Measurements from ENCODE around the gene CCL4. TPM values are rescaled to one million over a fixed set of nuclear protein-coding genes. Genes with fewer than 3 reads are reported as not detected.
"Not testable (repeated sequence)": the region's sequence is repeated elsewhere in the genome, so short reads cannot be mapped to it uniquely, and the experiment has no call there.

Gene CCL4
- total RNA-seq = not detected in 3 replicates

- peaks cover 66% of the 10 kb centered on the region for H3K27me3 Mint-ChIP-seq (ENCODE audit: low read depth)
- not testable (repeated sequence) for H3K27ac Mint-ChIP-seq; DNase-seq (ENCODE audit: low spot score in 2 of 2, unreplicated experiment in 2 of 2); H3K36me3 Mint-ChIP-seq; H3K4me3 Mint-ChIP-seq; H3K4me1 Mint-ChIP-seq; H3K9me3 Mint-ChIP-seq
Observed at GRCh38 chr17:36103401-36103975, at the start of gene CCL4. Gene CCL4 (plus strand): TSS chr17:36103827. CDS start chr17:36103906, 79 bp downstream.

GRCh38 chr17:36055171-36055570, 48.5 kb upstream of the CCL4 start:
- Mint-ChIP-seq H3K4me1 (no peaks in the 10 kb centered on the region), H3K4me3 (no peak overlapping the region), H3K27ac (no peak overlapping the region), H3K9me3 (peaks cover 20% of the 10 kb centered on the region), H3K36me3 (no peaks in the 10 kb centered on the region), H3K27me3 (ENCODE audit: low read depth) (peaks cover 47% of the 10 kb centered on the region)
- DNase-seq (ENCODE audit: low spot score in 2 of 2, unreplicated experiment in 2 of 2) = no peak
- no peak for TF ChIP-seq CTCF (IDR thresholded peaks at IDR 0.05; ENCODE audit: unreplicated experiment)

- no peak overlapping the region for H3K27ac Mint-ChIP-seq
- peaks cover 15% of the 10 kb centered on the region for H3K9me3 Mint-ChIP-seq
- no peak for DNase-seq (ENCODE audit: low spot score in 2 of 2, unreplicated experiment in 2 of 2)
- H3K4me1 Mint-ChIP-seq = no peaks in the 10 kb centered on the region
- TF ChIP-seq CTCF (IDR thresholded peaks at IDR 0.05; ENCODE audit: unreplicated experiment) = no peak
- no peaks in the 10 kb centered on the region for H3K36me3 Mint-ChIP-seq
- H3K4me3 Mint-ChIP-seq = no peak overlapping the region
- H3K27me3 Mint-ChIP-seq (ENCODE audit: low read depth) = peaks cover 49% of the 10 kb centered on the region
Observed at GRCh38 chr17:36055921-36056520, 47.6 kb upstream of the CCL4 start.

GRCh38 chr17:36057911-36058310, 45.7 kb upstream of the CCL4 start:
- no peak for TF ChIP-seq CTCF (IDR thresholded peaks at IDR 0.05; ENCODE audit: unreplicated experiment)
- no peak overlapping the region for H3K4me3 Mint-ChIP-seq
- no peaks in the 10 kb centered on the region for H3K9me3 Mint-ChIP-seq
- H3K27me3 Mint-ChIP-seq (ENCODE audit: low read depth) = peaks cover 52% of the 10 kb centered on the region
- no peaks in the 10 kb centered on the region for H3K36me3 Mint-ChIP-seq
- no peak for DNase-seq (ENCODE audit: low spot score in 2 of 2, unreplicated experiment in 2 of 2)
- no peak overlapping the region for H3K27ac Mint-ChIP-seq
- no peaks in the 10 kb centered on the region for H3K4me1 Mint-ChIP-seq

GRCh38 chr17:36059406-36059805, 44.2 kb upstream of the CCL4 start:
- Mint-ChIP-seq H3K36me3 (no peaks in the 10 kb centered on the region), H3K4me1 (no peaks in the 10 kb centered on the region), H3K27me3 (ENCODE audit: low read depth) (peaks cover 50% of the 10 kb centered on the region), H3K4me3 (no peak overlapping the region), H3K27ac (no peak overlapping the region), H3K9me3 (no peaks in the 10 kb centered on the region)
- TF ChIP-seq CTCF (IDR thresholded peaks at IDR 0.05; ENCODE audit: unreplicated experiment) = no peak
- no peak for DNase-seq (ENCODE audit: low spot score in 2 of 2, unreplicated experiment in 2 of 2)

GRCh38 chr17:36060816-36061215, 42.8 kb upstream of the CCL4 start:
- no peaks in the 10 kb centered on the region for H3K9me3 Mint-ChIP-seq
- TF ChIP-seq CTCF (IDR thresholded peaks at IDR 0.05; ENCODE audit: unreplicated experiment) = no peak

More at GRCh38 chr17:36060816-36061215, 42.8 kb upstream of the CCL4 start:
- Mint-ChIP-seq H3K36me3 (no peaks in the 10 kb centered on the region), H3K4me3 (no peak overlapping the region), H3K27me3 (ENCODE audit: low read depth) (peaks cover 53% of the 10 kb centered on the region), H3K4me1 (no peaks in the 10 kb centered on the region), H3K27ac (no peak overlapping the region)
- no peak for DNase-seq (ENCODE audit: low spot score in 2 of 2, unreplicated experiment in 2 of 2)
